ENCODE measurements around the gene ARL9.

The ARL9 gene

DNA sequence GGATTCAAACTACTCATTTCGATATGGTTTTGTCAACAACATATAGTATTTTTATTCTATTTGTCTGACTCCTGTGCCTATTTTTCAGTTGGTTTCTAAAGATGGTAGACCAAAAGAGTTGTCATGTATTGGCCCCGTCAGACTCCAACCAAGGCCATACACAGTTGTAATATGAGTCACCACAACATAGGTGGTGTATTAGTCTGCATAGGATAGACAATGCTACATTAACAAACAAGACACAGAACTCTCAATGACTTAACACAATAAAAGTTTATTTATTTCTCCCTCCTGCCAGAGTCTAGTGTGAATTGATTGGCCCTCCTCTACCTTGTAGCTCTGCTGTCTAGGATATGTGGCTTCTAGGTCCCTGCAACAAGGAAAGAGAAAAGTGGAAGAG, 45.9 kb downstream of the ARL9 start:
- DNase-seq (ENCODE audit: low read depth) = no peak
- TF ChIP-seq CTCF (conservative IDR thresholded peaks at IDR 0.05; ENCODE audit: low read depth, low read length) = no peak
- H3K4me3 ChIP-seq (ENCODE audit: low read length) = no peak overlapping the region

DNA sequence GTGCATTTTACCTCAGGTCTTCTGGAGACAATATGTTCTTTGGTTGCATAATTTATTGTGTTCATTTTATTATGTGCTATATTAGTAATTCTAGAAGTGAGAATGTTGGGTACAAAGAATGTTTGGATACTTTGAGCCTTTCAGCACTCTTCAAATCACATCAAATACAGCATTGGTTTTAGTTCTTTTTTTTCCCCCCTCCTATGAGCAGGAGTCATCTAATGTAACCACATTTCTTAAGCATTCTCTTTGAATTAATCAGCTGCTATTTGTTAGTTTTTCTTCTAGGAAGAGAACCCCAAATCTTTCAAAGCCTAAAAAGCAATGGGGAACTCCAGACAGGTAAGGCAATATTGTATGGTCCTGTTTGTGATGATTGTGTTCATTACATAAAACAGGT, 46.7 kb downstream of the ARL9 start:
- no peak for TF ChIP-seq CTCF (conservative IDR thresholded peaks at IDR 0.05; ENCODE audit: low read depth, low read length)
- no peak for DNase-seq (ENCODE audit: low read depth)
- no peak overlapping the region for H3K4me3 ChIP-seq (ENCODE audit: low read length)

DNA sequence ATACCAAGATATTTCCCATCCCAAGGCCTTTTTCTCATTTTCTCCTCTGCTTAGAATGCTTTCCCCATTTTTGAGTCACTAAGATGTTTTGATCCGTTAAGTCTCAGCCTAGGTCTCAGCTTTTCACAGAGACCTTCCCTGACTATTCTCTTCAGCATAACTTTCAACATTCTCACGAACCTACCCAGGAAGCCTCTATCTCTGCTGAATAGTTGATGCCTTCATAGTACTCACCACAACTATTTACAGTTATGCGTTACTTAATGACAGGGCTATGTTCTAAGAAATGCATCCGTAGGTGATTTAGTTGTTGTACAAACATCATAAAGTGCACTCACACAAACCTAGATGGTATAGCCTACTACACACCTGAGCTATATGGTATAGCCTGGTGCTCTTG, 64.5 kb downstream of the ARL9 start:
- no peak overlapping the region for H3K4me3 ChIP-seq (ENCODE audit: low read length)
- no peak for TF ChIP-seq CTCF (conservative IDR thresholded peaks at IDR 0.05; ENCODE audit: low read depth, low read length)
- DNase-seq (ENCODE audit: low read depth) = no peak
